ENCODE results near the gene KRTAP10-8.
"Not testable (repeated sequence)": the region's sequence is repeated elsewhere in the genome, so short reads cannot be mapped to it uniquely, and the experiment has no call there.

The KRTAP10-8 gene

DNA sequence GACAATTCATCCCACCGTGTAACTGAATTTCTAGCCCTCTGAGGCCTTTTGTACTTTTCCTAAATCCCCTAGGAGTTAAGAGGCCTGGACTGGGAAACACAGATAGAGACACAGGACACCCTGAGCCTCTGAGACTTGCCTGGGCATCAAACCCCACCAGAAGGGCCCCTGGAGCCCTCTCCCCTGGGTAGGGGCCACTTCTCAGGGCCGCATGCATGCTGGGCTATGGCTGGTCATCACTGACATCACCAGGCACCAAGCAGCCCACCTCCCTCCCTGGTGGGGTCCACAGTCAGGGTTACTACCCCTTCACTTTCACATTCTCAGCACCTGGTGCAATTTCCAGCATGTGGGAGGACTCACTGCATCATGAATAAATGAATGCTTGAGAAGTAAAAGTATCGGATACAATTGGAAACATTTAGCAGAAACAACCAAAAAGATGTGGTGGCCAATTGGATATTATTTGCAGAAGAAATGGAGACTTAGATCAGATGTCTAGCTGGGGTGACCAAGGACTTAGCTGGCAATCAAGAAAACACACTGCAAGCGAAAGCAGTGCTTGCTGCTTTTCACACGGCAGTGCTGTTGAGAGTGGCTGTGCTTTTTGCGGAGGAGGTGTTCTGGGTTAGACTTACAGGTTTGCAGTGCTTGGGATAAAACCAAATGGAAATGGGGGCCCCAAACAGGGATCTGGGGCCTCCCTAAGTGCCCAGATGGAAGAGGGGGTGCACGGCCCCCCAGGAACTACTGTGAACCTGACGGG is 12.4 kb upstream of the KRTAP10-8 start:
- DNase-seq (ENCODE audit: low spot score): no peak

GRCh38 chr21:44600118-44600978 is 11.5 kb upstream of the KRTAP10-8 start, which contains the start of gene KRTAP10-7:
Gene KRTAP10-7, plus strand, starts transcription at chr21:44600597. Its CDS starts 25 bp downstream, at chr21:44600622.
- DNase-seq (ENCODE audit: low spot score): not testable (repeated sequence)

DNA sequence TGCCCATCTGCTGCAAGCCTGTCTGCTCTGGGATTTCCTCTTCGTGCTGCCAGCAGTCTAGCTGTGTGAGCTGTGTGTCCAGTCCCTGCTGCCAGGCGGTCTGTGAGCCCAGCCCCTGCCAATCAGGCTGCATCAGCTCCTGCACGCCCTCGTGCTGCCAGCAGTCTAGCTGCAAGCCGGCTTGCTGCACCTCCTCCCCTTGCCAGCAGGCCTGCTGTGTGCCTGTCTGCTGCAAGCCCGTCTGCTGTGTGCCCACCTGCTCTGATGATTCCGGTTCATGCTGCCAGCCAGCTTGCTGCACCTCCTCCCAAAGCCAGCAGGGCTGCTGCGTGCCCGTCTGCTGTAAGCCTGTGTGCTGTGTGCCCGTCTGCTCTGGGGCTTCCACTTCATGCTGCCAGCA is 10.8 kb upstream of the KRTAP10-8 start:
- not testable (repeated sequence) for DNase-seq (ENCODE audit: low spot score)

GRCh38 chr21:44601596-44602462 is 10.1 kb upstream of the KRTAP10-8 start:
- DNase-seq (ENCODE audit: low spot score): no peak

- no peak for DNase-seq (ENCODE audit: low spot score)
Measured at GRCh38 chr21:44602463-44602850, 9.4 kb upstream of the KRTAP10-8 start.

DNA sequence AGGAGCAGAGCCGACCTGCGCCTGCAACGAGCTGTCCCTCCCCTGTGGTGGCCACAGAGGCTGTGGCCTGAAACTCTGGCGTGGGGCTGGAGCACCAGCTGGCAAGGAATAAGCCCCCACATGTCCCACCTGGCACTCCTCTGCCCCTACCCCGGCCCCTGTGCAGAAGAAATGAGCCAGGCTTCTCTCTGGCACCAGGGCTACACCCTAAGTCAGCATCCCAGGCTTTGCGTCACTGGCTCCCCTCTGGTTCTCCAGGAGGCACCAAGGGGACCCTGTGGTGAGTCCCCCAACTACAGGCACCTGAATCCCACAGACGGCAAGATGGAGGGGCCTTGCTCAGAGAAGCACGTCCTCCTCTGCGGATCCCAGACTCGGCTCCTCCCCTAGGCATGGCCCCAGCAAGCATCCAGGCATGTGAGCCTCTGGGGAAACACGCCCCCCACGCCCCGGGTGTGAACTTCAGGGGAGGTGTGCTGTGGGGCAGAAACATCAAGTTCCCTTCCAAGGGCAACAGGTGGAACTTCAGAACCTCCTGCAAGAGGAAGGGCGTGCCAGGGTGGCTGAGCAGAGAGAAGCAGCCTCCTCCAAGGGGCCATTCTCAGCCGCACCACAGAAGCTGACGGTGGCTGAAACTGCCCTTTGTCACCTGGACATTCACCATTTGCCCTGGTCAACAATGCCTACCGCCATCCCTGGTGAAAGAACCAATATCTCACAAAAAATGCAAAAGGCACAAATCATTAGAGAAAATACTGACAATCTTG is 8.6 kb upstream of the KRTAP10-8 start:
- no peak for DNase-seq (ENCODE audit: low spot score)

- no peak for DNase-seq (ENCODE audit: low spot score)
Measured at GRCh38 chr21:44603911-44604310, 8.0 kb upstream of the KRTAP10-8 start.

DNA sequence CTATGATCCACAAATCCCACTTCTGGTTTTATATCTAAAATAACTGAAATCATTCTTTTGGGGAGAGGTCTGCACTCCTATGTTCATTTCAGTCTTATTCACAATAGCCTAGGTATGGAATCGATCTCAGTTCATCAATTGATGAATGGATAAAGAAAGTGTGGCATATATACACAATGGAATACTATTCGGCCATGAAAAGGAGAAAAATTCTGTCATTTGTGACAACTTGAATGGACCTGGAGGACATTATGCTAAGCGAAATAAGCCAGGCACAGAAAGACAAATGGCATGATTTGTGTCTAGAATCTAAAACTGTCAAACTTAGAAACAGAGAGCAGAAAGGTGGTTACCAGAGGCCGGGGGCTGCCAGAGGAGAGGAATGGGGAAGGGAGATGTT is 5.4 kb upstream of the KRTAP10-8 start:
- DNase-seq (ENCODE audit: low spot score): no peak

DNA sequence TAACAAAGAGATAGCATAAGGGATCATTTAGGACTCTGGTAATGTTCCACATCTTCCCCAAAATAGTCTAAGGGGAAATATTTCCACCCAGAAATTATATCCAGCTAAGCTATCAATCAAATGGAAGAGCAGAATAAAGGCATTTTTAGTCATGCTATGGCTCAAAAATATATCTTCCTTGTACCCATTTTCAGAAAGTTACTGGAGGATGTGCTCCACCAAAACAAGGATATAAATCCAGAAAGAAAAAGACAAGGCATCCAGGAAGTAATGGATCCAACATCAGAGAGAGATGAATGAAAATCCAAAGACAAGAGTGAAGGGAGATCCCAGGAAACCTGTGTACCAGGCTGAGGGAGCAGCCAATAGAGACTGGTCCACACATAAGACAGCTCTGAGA is 2.7 kb upstream of the KRTAP10-8 start:
- DNase-seq (ENCODE audit: low spot score): no peak

DNA sequence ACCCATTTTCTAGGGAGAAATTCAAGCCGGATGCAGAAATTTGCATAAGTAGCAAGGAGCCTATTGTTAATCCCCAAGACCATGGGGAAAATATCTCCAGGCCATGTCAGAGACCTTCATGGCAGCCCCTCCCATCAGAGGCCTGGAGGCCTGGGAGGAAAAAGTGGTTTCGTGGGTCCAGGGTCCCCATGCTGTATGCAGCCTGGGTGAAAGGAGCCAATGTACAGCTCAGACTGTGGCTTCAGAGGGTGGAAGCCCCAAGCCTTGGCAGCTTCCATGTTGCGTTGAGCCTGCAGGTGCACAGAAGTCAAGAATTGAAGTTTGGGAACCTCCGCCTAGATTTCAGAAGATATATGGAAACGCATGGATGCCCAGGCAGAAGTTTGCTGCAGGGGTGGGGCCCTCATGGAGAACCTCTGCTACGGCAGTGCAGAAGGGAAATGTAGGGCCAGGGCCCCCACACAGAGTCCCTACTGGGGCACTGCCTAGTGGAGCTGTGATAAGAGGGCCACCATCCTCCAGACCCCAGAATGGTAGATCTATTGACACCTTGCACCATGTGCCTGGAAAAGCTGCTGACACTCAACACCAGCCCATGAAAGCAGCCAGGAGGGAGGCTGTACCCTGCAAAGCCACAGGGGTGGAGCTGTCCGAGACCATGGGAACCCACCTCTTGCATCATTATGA is 1.6 kb upstream of the KRTAP10-8 start:
- DNase-seq (ENCODE audit: low spot score): not testable (repeated sequence)

DNA sequence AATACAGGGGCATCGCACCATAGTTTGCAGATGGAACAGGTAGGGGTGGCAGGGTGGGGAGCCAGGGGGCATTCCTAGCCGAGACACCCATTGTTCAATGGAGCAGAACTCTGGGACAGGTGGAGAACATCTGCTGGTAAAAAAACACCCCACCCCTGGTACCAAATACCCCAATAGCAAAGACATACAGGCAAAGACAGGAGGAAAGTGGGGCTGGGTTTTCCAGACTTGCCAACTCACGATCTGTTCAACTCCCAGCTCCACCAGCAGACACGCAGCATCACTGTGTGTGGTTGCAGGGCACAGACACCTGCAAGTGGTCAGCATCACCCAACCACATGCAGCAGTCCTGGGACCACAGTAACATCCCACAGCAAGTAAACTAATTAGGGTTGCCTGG is 328 bp upstream of the KRTAP10-8 start:
- no peak for DNase-seq (ENCODE audit: low spot score)

DNA sequence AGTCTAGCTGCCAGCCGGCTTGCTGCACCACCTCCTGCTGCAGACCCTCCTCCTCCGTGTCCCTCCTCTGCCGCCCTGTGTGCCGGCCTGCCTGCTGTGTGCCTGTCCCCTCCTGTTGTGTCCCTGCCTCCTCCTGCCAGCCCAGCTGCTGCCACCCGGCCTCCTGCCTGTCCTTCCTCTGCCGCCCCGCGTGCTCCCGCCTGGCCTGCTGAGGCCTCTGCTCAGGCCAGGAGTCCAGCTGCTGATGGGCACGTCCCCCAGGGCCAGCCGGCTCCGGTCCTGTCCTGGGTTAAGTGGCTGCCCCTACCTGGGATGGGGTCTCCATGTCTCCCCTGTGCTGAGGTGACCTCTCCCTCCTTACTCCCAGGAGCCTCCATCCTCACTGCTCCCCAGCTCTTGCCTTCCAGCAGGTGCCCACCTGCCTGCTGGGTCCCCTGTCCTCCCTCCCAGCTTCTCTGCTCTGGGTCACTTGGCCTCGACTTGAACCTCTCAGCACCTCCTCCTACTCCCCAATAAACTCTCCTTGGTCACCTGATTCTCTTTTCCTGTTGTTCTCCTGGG is 870 bp downstream of the KRTAP10-8 start:
- DNase-seq (ENCODE audit: low spot score): no peak

DNA sequence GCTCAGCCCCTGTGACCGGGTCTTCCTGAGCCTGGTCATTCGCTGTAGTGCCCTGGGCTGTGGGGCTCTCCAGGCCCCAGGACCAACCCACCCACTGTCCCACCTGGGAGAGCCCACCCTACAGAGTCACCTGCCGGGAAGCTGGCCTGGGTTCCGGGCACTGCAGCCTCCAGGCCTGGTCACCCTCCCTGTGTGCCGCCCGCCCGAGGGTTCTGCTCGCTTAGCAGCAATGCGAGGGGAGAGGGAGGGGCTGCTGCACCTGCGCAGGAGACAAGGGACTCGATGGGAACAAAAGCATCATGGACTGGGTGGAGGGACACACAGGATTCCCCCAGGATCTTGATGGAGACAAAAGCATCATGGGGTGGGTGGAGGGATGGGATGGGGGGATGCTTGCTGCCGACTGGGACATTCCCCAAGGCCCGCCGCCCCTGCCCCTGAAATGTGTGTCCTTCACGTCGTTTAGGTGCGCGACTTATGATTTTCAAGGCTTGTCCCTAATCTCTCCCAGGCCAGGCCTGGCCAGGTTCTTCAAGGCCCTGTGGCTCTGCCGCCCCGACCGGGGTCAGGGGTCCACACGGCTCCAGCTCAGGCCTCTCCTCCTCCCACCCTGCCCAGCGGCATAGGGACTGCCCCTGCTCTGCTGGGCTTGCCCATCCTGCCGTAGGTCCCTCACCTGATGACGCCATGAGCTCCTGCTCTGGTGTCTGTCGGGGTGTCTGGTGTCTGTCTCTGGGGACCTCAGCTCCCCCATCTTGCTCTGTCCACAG is 1.7 kb downstream of the KRTAP10-8 start:
- no peak for DNase-seq (ENCODE audit: low spot score)

GRCh38 chr21:44614161-44614631 is 2.3 kb downstream of the KRTAP10-8 start:
- no peak for DNase-seq (ENCODE audit: low spot score)

- no peak for DNase-seq (ENCODE audit: low spot score)
Measured at GRCh38 chr21:44614961-44615391, 3.1 kb downstream of the KRTAP10-8 start.

DNA sequence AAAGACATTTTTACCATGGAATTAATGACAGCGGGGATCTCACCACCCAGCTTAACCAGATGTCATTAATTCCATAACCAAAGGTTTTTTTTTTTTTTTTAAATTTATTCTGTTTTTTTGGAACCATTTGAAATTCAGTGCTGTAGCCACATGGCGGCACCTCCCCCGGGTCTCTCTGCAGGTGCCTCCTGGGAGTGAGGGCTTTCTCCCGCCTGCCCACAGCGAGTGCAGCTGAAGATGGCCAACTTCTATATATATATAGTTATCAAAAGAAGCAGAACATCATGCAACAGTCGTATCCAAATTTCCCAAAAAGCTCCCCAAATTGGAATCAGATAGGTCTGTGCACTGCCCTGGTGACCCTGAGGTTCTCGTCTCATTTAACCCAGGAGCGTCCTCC is 3.6 kb downstream of the KRTAP10-8 start:
- no peak for DNase-seq (ENCODE audit: low spot score)

GRCh38 chr21:44615911-44616590 is 4.2 kb downstream of the KRTAP10-8 start:
- DNase-seq (ENCODE audit: low spot score): no peak

- DNase-seq (ENCODE audit: low spot score): no peak
Measured at GRCh38 chr21:44616591-44616926, 4.7 kb downstream of the KRTAP10-8 start.

- DNase-seq (ENCODE audit: low spot score): no peak
Measured at GRCh38 chr21:44617071-44617501, 5.2 kb downstream of the KRTAP10-8 start.
